ENCODE data around the gene TMEM8B.

The TMEM8B gene

GRCh38 chr9:35834260-35835215 lies 5.5 kb downstream of the TMEM8B start:
- Histone ChIP-seq H3K27ac (replicated peaks) (no peak overlapping the region), H3K27me3 (ENCODE audit: insufficient read depth, poor library complexity, severe bottlenecking) (peaks cover 6% of the 10 kb centered on the region), H3K4me3 (replicated peaks; ENCODE audit: insufficient read depth, low read length) (no peak overlapping the region)
- TF ChIP-seq POLR2AphosphoS5 (IDR thresholded peaks at IDR 0.05; ENCODE audit: low read depth) (no peak), REST (IDR thresholded peaks at IDR 0.05; ENCODE audit: insufficient replicate concordance, low read depth) (no peak), SPI1 (IDR thresholded peaks at IDR 0.05; ENCODE audit: borderline replicate concordance, low read depth) (no peak), GABPA (IDR thresholded peaks at IDR 0.05; ENCODE audit: low read depth) (no peak)
- TF ChIP-seq, protein P1, sequence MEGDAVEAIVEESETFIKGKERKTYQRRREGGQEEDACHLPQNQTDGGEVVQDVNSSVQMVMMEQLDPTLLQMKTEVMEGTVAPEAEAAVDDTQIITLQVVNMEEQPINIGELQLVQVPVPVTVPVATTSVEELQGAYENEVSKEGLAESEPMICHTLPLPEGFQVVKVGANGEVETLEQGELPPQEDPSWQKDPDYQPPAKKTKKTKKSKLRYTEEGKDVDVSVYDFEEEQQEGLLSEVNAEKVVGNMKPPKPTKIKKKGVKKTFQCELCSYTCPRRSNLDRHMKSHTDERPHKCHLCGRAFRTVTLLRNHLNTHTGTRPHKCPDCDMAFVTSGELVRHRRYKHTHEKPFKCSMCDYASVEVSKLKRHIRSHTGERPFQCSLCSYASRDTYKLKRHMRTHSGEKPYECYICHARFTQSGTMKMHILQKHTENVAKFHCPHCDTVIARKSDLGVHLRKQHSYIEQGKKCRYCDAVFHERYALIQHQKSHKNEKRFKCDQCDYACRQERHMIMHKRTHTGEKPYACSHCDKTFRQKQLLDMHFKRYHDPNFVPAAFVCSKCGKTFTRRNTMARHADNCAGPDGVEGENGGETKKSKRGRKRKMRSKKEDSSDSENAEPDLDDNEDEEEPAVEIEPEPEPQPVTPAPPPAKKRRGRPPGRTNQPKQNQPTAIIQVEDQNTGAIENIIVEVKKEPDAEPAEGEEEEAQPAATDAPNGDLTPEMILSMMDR (IDR thresholded peaks at IDR 0.05; ENCODE audit: insufficient read depth, low read length): no peak
- no peak for DNase-seq (ENCODE audit: low read depth in 1 of 2, low spot score in 1 of 2)

GRCh38 chr9:35835216-35835632 lies 6.2 kb downstream of the TMEM8B start:
- peaks cover 12% of the 10 kb centered on the region for H3K27me3 ChIP-seq (ENCODE audit: insufficient read depth, poor library complexity, severe bottlenecking)
- no peak overlapping the region for H3K4me3 ChIP-seq (replicated peaks; ENCODE audit: insufficient read depth, low read length)
- TF ChIP-seq POLR2AphosphoS5 (IDR thresholded peaks at IDR 0.05; ENCODE audit: low read depth) (no peak), GABPA (IDR thresholded peaks at IDR 0.05; ENCODE audit: low read depth) (no peak), SPI1 (IDR thresholded peaks at IDR 0.05; ENCODE audit: borderline replicate concordance, low read depth) (no peak)
- TF ChIP-seq, protein P1 (IDR thresholded peaks at IDR 0.05; ENCODE audit: insufficient read depth, low read length): no peak
- no peak overlapping the region for H3K27ac ChIP-seq (replicated peaks)
- DNase-seq (ENCODE audit: low read depth in 1 of 2, low spot score in 1 of 2): no peak

- DNase-seq (ENCODE audit: low read depth in 1 of 2, low spot score in 1 of 2): no peak
- Histone ChIP-seq H3K27ac (replicated peaks) (no peak overlapping the region), H3K4me3 (replicated peaks; ENCODE audit: insufficient read depth, low read length) (no peak overlapping the region), H3K27me3 (ENCODE audit: insufficient read depth, poor library complexity, severe bottlenecking) (peaks cover 14% of the 10 kb centered on the region)
- TF ChIP-seq, protein P1 (IDR thresholded peaks at IDR 0.05; ENCODE audit: insufficient read depth, low read length): no peak
- no peak for TF ChIP-seq GABPA (IDR thresholded peaks at IDR 0.05; ENCODE audit: low read depth)
- no peak for TF ChIP-seq POLR2AphosphoS5 (IDR thresholded peaks at IDR 0.05; ENCODE audit: low read depth)
- no peak for TF ChIP-seq SPI1 (IDR thresholded peaks at IDR 0.05; ENCODE audit: borderline replicate concordance, low read depth)
- TF ChIP-seq REST (IDR thresholded peaks at IDR 0.05; ENCODE audit: insufficient replicate concordance, low read depth): no peak
Measured at GRCh38 chr9:35835766-35836165, 6.7 kb downstream of the TMEM8B start.
